ENCODE results near the gene MYO18B.

The MYO18B gene

DNA sequence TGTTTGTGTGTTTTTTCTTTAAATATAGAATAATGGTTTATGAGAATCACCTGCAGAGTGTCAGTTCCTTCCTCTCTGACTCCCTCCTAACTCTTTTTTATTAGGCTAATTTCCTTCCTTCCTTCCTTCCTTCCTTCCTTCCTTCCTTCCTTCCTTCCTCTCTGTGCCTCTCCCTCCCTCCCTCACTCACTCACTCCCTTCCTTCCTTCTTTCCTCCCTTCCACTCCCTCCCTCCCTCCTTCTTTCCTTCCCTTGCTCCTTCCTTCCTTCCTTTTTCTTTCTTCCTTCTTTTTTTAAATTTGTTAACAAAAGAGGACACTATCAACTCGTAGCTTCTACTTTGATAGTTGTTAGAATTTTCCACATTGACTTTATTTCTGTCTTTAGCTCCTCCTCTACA lies 274.9 kb downstream of the MYO18B start:
- no peak for DNase-seq

DNA sequence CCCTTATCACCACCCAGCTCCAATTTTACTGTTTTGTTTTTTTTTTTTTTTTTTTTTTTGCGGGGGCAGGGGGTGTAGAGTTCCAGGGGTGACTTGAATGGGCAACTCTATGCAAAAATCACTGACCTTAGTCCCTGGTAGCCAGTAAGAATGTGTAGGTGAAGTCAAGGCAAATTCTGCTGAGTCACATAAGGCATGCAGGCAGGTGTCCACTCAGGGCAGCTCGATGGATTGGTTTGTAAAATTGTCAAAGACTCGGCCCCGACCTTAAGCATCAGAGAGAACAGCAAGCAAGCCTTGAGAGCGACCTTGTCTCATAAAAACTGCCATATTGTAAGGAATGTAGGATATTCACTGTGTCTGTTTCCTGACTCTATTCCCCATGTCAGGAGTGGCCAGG lies 275.9 kb downstream of the MYO18B start:
- DNase-seq, result no peak

DNA sequence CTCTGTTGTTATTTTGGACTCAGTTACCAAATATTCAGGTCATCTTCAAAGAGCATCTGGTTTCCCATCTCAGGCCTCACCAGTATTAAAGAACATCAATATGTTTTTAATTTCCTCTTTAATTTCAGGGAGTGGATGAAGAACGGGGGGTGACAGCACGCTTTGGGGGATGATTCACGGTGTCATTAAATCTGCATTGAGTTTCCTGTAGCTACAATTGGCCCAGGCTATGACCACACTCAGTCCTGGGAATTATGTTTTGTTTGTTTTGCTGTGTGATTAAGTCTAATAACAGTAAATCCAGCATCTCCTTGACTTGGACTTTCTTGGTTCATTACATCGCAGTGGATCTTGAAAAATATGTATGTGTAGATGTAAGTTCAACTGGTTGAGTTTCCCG lies 277.6 kb downstream of the MYO18B start:
- DNase-seq, result no peak

DNA sequence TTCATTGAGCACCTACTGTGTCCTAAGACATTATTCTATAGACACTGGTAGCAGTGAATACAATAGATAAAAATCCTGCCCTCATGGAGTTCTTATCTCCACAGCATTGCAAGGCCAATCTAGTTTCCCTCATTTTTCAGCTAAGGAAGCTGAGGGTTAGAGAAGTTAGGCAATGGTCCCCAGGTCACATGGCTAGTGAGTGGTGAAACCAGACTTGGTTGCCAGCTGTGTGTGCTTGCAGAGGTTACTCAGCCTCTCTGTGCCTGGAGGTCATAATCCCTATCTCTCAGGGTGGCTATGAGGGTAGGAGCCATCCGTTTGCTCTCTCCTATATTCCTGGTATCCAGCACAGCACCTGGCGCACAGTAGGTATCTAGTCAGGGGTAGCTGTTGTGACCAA lies 279.5 kb downstream of the MYO18B start:
- no peak for DNase-seq

DNA sequence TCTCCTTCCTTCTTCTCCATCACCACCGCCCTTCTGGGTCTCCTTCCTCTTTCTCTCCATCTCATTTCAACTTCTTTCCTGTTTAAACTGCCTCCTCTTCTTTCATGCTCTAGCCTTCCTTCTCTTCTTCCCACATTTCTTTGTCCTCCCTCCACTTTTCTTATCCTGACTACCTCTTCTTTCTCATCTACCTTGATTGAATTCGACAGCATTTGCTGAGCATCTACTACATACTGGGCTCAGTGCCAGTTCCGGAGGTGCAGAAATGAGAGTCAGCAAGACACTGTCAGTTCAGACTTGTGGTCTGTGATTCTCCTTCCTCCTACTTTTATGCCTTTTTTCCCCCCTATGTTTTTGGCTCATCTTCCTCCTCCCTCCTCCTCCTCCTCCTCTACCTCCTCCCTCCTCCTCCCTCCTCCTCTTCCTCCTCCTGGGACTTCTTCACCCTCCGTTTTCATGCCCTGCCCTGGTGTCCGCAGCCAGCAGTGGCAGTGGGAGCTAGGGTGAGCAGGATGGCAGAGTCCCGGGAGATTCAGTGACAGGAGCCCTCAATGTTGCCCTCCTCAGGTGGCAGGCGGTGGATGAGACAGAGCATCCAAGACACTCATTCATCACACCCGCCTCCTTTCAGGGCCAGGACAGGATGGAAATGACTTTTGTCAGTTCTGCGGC lies 281.3 kb downstream of the MYO18B start:
- no peak for DNase-seq

DNA sequence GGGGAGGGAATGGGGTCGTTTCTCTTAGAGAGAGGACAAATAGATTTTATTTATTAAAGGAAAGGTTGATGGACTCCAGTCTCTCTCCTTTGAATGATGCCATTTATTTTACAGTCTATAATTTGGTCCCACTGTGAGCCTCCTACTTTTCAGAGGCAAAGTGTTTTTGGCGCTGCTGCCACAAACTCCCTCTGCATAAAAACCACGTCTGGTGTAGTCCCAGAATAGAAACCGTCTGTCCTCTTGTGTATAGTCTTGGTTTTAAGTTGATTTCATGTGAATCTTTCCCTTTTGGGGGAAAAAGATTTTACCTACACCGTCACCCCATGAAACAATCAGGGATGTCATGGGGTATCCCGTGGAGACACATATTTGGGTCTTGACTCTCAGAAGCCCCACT lies 283.6 kb downstream of the MYO18B start:
- no peak for DNase-seq

DNA sequence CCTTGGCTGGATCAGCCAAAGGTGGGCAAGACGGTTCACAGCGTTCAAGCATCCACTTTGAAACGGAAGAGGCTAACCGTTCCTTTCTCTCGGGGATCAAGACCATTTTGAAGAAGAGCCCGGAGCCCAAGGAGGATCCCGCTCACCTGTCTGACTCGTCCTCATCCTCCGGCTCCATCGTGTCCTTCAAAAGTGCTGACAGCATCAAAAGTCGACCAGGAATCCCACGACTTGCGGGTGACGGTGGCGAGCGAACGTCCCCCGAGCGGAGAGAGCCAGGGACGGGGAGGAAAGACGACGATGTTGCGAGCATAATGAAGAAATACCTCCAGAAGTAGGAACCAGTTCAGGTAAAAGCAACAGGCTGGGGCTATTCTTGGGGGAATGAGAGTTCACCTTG lies 285.4 kb downstream of the MYO18B start:
- DNase-seq, result no peak

DNA sequence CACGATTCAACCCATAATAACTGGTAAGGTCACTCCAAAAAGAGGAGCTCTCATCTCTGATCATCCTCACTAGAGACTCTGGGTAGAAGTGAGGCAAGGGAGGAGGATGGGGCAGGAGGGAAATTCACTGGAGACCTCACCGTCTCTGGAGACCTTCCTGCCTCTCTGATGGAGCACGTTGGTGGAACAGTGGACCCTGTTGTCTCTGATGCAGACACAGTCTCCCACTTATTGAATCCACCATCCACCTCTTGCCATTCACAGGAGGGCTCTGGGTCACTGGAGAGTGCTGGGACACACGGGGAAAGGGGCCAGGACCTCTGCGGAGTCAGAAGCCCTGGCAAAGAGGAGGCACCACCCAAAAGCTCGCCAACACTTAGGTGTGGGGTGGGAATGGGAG lies 289.7 kb downstream of the MYO18B start:
- DNase-seq, result no peak

DNA sequence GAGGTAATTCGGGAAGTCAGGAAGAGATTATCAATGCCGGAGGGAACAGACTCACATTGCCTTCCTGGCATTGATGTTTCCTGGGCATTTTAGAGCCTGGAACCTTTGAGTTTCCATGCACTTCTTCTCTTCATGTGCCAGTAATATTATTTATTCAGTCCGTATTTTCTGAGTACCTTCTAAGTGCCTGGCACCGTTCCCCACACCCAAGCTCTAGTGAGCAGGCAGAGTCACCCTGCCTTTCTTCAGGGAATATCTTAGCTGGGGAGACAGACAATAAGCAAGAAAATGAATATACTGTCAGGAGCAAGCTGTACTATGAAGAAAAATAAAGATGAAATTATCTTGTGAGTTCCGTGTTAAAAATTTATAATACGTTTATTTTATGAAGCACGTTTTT lies 291.1 kb downstream of the MYO18B start:
- peak; percentile 28 for DNase-seq

DNA sequence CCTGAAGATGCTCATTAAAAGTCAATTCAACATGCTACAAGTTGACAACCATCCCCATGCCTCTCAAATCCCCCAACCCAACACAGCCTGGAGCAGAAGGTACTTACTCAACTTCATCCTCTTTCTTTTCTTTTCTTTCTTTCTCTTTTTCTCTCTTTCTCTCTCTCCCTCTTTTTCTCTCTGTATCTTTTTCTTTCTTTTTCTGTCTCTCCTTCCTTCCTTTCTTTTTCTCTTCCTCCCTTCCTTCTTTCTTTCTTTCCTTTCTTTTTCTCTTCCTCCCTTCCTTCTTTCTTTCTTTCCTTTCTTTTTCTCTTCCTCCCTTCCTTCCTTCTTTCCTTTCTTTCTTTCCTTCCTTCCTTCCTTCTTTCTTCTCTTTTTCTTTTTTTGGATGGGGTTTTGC lies 291.6 kb downstream of the MYO18B start:
- no peak for DNase-seq

DNA sequence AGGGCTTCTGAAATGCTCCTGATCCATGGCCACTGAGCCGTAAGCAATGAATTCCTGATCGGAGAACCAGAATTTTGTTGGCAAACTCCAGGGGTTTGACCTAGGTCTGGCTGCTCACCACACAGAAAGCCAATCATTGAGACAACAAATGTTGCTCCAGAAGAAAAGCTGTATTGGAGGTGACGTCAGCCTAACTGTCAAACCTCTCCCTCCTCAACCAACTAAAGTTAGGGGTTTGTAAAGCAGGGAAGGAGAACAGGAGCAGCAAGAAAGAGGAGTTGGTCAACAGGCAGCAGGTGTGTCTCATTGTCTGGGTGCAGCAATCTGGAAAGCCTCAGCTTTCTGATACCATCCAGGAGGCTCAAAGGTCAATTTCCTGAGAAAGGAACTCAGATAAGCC lies 293.5 kb downstream of the MYO18B start:
- DNase-seq, result no peak

DNA sequence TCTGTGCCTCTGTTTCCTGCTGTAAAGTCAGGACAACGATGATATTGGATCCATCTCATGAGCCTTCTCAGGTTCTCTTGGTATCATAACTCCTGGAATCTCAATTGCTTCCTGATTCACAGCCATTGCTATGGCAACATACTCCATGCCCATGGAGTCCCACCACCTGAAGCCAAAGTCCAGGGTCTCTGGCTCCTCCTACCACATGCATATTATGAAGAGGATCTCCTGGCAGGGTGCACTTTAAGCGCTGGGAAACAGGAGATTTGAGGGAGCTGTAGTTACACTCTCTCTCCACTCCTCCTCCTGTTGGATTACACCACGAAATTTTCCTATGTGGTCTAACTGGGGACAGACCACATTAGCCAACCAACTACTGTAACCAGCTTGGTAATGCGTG lies 296.4 kb downstream of the MYO18B start:
- no peak for DNase-seq

DNA sequence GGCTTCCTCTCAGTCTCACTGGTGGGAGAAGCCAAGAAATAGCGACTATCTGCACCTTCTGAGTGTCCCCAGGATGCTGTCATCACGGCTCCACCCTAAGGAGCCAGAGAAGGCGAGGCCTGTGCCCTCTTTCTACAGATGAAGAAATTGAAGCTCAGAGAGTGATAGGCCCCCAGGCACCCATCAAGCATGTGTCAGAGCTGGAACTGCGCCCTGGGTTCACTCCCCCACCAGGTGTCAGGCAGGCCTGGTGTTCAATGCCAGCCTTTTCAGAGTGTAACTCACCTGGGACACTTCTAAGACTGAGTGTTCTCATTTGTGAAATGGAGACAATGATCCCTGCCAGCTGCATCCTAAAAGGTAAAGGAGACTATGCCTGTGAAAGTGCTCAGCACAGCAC lies 299.9 kb downstream of the MYO18B start:
- DNase-seq, result peak; percentile 70

DNA sequence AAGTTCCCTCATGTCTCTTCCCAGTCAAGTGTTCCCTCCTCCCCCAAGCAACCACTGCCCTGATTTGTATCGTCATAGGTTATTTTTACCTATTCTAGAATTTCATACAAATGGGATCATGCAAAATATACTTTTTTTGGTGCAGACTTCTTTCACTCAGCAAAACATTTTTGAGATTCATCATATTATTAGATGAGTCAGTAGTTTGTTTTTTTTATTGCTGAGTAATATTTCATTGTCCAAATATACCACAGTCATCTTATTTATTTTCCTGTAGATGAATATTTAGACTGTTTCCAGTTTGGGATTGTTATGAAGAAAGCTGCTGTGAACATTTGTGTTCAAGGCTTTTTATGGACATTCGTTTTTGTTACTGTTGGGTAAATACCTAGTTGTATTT lies 301.0 kb downstream of the MYO18B start:
- no peak for DNase-seq

DNA sequence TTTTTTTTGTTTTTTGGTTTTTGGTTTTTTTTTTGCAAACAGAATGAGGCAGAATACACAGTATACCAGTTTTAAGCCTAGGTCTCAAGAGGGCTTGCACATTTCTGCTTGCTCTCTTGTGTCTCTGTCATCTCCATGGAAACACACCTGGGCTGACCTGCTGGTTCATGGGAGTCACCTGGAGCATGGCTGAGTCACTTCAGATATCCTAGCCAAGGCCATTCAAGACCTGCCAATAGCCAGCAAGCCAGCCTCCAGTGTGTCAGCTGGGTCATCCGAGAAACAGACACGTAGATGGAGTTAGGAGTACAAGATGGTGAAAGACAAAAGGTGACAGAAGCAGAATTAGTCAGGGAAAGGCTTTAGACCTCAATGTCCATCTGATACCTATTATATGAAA lies 303.1 kb downstream of the MYO18B start:
- DNase-seq, result peak; percentile 28

DNA sequence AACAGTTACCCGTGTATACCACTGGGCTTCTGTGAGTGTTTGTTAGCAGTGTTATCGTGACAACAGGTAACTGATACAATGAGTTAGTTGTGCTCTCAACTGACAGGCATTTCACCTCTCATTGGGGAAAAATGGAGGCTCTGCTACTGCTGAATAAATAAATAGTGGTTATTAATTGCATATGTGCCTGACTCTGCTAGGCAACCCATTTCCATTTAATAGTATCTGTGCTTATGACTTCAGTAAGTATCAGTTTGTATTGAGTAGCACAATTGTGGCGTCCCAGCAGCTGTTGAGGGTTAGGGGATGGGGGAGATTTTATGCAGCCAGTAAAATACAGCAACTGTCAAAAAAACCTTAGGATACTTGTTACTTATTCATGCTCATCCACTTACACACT lies 303.9 kb downstream of the MYO18B start:
- peak; percentile 31 for DNase-seq

DNA sequence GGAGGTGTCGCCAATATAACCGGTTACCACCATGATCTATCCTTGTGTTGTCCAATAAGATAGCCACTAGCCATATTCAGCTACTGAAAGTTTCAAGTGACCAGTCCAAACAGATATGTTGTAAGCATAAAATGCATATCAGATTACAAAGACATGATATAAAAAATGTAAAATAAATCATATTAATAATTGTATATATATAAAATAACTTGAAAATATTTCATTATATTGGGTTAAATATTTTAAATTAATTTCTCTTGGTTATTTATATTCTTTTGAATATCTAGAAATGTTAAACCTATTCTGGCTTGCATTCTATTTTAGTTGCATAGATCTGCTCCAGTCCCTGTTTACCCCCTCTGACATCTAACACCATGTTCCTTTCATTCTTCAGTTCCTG lies 305.5 kb downstream of the MYO18B start:
- DNase-seq, result no peak

DNA sequence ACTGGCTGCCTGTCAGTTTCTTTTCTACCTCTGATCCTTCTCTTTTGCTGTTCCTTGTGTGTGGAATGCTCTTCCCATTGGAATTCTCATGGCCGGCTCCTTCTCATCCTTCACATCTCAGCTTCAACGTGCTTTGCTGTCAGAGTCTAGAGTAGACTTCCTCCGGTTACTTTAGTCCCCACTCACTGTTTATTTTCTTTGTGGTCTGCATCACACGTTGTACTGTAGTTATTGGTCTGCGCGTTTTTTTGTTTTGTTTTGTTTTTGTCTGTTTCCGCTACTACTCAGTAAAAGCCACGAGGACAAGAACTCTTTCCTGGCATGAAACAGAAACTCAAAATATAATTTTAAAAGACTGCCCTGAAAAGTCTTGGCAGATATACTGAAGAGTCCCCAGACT lies 305.9 kb downstream of the MYO18B start:
- no peak for DNase-seq

DNA sequence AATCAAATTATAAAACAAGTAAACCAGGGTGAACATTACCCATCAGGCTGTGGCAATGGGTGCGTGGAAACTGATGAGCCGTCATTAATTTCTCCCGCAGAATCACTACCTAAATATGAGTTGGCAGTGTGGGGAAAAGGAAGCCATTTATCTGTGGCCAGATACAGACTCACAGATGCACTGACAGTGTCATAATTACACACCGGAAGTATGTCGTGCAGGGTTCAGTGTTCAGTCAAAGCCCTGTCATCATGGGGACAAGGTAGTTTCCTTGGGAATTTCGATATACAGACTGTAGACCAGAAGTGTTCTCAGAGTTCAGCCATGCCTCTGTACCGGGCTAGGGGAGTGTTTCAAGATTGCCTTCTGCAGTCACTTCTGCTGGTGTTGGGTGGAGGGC lies 308.1 kb downstream of the MYO18B start:
- DNase-seq, result no peak

DNA sequence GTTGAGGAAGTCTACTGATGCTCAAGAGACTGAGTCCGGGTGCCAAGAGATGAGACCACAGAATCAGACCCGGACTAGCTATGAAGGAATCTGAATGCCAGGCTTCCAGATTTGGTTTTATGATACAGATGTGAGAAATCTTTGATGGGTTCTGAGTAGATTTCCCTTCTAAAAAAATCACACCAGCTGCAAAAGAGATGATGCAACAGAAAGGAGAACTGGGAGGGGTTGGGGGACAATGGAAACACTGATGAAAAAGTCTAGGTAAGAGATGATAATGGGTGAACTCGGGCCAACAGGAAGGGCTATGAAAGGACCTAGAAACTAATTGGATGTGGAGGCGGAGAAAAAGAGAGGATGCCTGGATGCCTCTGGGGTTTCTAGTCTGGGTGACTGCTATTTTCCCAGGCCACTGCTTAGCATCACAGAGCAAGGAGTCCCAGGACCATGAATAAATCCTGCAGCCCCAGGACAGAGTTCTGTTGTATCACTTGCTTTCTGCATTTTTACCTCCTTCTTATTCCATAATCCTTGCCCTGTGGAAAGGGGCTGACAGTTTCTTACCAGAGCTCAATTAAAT lies 311.8 kb downstream of the MYO18B start:
- no peak for DNase-seq

DNA sequence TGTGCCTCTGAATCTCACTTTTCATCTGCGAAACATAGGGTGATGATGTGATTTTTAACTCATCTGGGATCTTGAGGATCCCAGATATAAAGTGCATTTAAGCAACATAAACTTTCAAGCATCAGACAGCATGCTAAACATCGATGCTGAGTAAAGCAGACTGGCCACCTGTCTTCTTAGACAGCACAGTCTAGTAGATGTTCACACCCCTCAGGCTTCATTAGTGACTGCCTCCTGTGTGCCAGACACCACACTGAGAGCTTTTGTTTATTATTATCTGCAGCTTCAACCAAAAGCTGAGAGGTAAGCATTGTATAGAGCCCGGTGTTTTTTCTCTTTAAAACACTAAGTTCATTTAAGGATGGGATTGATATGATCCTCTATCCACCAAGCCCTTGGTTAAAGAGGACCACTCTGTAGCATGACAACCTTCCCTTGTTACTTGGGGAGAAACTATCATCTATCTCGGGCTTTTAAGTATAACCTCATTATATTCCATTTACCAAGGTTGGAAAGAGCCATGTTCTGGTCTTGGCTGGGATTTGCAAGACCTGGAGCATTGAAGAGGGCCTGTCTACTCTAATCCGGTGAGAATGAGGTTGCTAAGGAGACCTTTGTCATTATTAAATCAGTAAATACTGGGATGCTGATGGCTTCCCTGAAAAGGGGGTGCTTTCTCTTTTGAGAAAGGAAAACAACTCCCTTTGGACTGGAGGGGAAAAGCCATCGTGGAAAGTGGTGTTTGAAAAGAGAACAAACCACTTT lies 313.0 kb downstream of the MYO18B start:
- no peak for DNase-seq

DNA sequence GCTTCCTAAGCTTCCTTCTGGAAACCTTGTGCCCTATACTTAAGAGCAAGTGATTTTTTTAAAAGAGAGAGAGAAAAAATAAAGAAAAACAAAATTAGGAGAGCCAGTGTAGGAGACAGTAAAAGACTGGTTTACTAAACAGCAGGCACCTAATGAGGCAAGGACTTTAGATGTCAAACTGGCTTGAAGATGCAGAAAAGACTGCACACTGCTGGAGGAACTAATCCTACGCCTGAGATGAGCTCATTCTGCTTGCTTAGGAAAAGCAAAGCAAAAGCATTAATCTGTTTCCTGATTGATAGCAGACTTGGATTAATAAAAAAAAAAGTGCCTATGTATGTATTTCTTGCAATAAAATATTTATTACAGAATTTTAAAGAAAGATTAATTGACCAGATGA lies 313.7 kb downstream of the MYO18B start:
- no peak for DNase-seq

DNA sequence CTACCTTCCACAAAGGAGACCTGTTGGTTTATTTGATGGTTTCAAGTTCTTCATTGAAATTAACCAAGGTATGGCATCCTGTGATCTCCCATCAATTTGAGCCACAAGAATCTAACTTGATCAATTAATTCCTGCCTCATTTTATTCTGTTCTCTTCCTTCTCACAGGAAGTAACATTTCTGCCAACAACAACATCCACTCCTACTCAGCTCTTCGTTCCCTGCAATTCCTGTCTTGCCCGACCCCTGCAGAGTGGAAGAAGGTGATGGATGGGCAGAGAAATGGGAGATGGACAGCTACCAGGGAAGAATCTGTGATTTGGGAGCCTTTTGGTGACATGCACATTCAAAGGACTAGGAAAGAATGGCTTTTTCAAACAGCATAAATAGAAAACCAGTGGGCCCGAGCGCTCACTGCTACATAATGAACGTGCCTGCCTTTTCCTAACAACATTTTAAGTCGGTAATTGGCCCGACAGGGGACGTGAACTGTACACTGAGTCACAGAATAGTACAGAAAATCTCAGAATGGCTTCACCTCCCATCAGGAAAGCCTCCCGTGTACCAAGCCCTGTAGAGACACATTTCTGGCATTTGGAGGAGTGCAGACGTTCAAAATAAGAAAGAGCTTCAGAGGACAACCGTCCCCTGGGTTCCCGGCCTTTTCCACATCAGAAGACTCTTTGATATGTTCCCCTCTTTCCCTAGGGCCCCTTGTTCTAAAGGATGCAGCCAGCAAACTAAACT lies 314.6 kb downstream of the MYO18B start:
- no peak for DNase-seq

DNA sequence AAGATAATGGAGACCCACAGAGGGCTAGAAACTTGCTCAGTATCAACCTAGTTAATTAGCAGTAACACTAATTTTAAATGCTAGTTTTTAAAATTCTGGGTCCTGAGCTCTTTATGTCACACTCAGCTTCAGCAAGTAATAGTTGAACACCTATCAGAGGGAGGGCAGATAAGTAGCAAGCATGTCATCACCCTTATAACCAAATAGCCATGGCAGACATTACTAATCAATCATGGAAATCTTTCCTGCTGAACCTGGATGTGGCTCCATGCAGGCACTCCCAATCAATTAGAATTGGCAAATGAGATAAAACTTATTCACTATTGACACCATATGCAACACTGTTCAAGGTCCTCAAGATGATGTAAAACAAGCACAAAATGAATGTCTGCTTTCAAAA lies 315.7 kb downstream of the MYO18B start:
- no peak for DNase-seq

Measured in NCI-H1105 treated with DMSO at 0.1 percent for 48 hours (cell line).